ENCODE results near the gene UBXN10. TPM values are rescaled to one million over a fixed set of nuclear protein-coding genes. Genes with fewer than 3 reads are reported as not detected.

The UBXN10 gene
- total RNA-seq, 1 donor from 2014 or later, result not detected

DNA sequence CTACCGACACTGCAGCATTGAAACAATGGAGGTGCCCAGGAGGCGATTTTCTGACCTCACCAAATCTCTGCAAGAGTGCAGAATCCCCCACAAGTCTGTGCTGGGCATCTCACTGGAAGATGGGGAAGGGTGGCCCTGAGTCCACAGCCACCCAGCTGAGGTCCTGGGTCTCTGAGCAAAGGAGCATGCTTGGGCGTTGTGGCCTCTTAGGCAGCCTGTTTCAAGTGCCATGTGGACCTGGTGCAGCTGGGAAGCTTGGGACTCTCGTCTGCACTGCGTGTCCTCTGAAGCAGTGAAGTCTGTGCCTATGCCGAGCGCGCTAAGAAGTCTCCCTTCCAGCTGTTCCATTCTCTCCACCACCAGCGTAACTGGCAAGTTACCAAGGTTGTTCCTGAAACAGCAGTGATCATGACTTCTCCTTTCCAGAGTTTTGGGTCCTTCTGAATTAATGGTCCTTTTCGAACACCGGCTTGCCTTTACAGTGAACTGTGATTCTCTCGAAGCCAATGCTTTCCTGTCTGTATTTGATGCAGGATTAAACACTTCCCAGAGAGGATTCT, 5.5 kb downstream of the UBXN10 start:
- intact Hi-C loops (cut with DNase I), result no loop called here
- Histone ChIP-seq H3K36me3 (no peaks in the 10 kb centered on the region), H3K4me1 (no peaks in the 10 kb centered on the region)

GRCh38 chr1:20192364-20192763, 6.5 kb downstream of the UBXN10 start:
- Histone ChIP-seq H3K4me3 (no peak overlapping the region), H3K36me3 (no peaks in the 10 kb centered on the region)
- intact Hi-C loops (cut with DNase I), result no loop called here

More for the DNA sequence above, 5.5 kb downstream of the UBXN10 start:
- Histone ChIP-seq H3K27ac (no peak overlapping the region), H3K4me3 (no peak overlapping the region), H3K9me3 (no peaks in the 10 kb centered on the region), H3K27me3 (no peaks in the 10 kb centered on the region)
- TF ChIP-seq, protein P1, sequence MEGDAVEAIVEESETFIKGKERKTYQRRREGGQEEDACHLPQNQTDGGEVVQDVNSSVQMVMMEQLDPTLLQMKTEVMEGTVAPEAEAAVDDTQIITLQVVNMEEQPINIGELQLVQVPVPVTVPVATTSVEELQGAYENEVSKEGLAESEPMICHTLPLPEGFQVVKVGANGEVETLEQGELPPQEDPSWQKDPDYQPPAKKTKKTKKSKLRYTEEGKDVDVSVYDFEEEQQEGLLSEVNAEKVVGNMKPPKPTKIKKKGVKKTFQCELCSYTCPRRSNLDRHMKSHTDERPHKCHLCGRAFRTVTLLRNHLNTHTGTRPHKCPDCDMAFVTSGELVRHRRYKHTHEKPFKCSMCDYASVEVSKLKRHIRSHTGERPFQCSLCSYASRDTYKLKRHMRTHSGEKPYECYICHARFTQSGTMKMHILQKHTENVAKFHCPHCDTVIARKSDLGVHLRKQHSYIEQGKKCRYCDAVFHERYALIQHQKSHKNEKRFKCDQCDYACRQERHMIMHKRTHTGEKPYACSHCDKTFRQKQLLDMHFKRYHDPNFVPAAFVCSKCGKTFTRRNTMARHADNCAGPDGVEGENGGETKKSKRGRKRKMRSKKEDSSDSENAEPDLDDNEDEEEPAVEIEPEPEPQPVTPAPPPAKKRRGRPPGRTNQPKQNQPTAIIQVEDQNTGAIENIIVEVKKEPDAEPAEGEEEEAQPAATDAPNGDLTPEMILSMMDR (IDR thresholded peaks at IDR 0.05), result no peak
- DNase-seq (ENCODE audit: low spot score in 2 of 2), result no peak

DNA sequence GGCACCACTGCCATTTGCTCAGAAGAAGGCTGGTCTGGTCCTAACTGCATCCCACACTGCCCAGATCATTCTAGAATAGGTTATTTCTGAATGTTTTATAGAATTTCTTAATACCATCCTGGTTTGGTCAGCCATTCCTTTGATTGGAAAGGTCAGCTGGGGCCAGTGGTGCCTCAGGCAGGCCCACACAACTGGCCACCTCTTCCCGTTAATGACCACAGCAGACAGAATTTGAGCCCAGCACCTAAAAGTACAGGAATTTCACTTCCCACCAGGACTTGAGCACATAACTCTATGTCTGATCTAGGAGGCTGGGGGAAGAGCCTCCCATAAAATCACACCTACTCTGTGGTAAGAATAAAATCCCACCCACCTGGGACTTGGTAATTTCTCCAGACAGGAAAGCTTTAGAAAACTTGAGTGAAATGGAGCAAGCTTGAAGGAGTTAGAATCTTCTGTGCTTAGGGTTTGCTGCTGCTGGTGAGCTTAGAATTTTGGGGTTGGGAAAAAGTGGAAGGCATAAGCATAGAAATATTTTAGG, 7.0 kb downstream of the UBXN10 start:
- Histone ChIP-seq H3K9me3 (no peaks in the 10 kb centered on the region), H3K27ac (no peak overlapping the region), H3K4me3 (no peak overlapping the region), H3K36me3 (no peaks in the 10 kb centered on the region), H3K27me3 (no peaks in the 10 kb centered on the region), H3K4me1 (no peaks in the 10 kb centered on the region)
- intact Hi-C loops (cut with DNase I), result no loop called here
- no peak for DNase-seq (ENCODE audit: low spot score in 2 of 2)
- TF ChIP-seq, protein P1 (IDR thresholded peaks at IDR 0.05), result no peak

More at GRCh38 chr1:20192364-20192763, 6.5 kb downstream of the UBXN10 start:
- TF ChIP-seq, protein P1 (IDR thresholded peaks at IDR 0.05), result no peak
- no peaks in the 10 kb centered on the region for H3K27me3 ChIP-seq
- H3K4me1 ChIP-seq, result no peaks in the 10 kb centered on the region
- no peak overlapping the region for H3K27ac ChIP-seq
- no peak for DNase-seq (ENCODE audit: low spot score in 2 of 2)
- H3K9me3 ChIP-seq, result no peaks in the 10 kb centered on the region

GRCh38 chr1:20194224-20194623, 8.3 kb downstream of the UBXN10 start:
- intact Hi-C loops (cut with DNase I), result no loop called here
- Histone ChIP-seq H3K27me3 (no peaks in the 10 kb centered on the region), H3K4me3 (no peak overlapping the region), H3K27ac (no peak overlapping the region), H3K36me3 (no peaks in the 10 kb centered on the region), H3K9me3 (no peaks in the 10 kb centered on the region), H3K4me1 (no peaks in the 10 kb centered on the region)
- no peak for DNase-seq (ENCODE audit: low spot score in 2 of 2)
- TF ChIP-seq, protein P1 (IDR thresholded peaks at IDR 0.05), result no peak

- Histone ChIP-seq H3K9me3 (no peaks in the 10 kb centered on the region), H3K27me3 (no peaks in the 10 kb centered on the region), H3K4me3 (no peak overlapping the region), H3K4me1 (no peaks in the 10 kb centered on the region), H3K36me3 (no peaks in the 10 kb centered on the region), H3K27ac (no peak overlapping the region)
- intact Hi-C loops (cut with DNase I), result no loop called here
- peak in 1 of 2 donors; percentile 76 for DNase-seq (ENCODE audit: low spot score in 2 of 2)
- TF ChIP-seq, protein P1 (IDR thresholded peaks at IDR 0.05), result peak; percentile 18 to 55 (median 37)
Measured at GRCh38 chr1:20194757-20195461, 9.0 kb downstream of the UBXN10 start.

Data from ascending aorta (tissue), 2 donors.